Left kidney (tissue), 2 donors: Measurements from ENCODE around the gene EPB41L5. TPM values are rescaled to one million over a fixed set of nuclear protein-coding genes. Genes with fewer than 3 reads are reported as not detected.
A peak's percentile ranks its signal among the peaks of the same experiment; 100 is the strongest.
"Not testable (repeated sequence)": the region's sequence is repeated elsewhere in the genome, so short reads cannot be mapped to it uniquely, and the experiment has no call there.

Experiments used
- DNase-seq: peaks from one replicate; pipeline ENCODE4 v3.0.0-alpha.2; 2013
- polyA plus RNA-seq: library from polyadenylated mRNA; unstranded; fragments of 120-200 nt; gene quantifications from one replicate; pipeline ENCODE4 v1.2.1, GENCODE V29; 2013; ENCODE audit not compliant: insufficient read length

Gene EPB41L5
- polyA plus RNA-seq, 1 donor = 106 TPM

DNA sequence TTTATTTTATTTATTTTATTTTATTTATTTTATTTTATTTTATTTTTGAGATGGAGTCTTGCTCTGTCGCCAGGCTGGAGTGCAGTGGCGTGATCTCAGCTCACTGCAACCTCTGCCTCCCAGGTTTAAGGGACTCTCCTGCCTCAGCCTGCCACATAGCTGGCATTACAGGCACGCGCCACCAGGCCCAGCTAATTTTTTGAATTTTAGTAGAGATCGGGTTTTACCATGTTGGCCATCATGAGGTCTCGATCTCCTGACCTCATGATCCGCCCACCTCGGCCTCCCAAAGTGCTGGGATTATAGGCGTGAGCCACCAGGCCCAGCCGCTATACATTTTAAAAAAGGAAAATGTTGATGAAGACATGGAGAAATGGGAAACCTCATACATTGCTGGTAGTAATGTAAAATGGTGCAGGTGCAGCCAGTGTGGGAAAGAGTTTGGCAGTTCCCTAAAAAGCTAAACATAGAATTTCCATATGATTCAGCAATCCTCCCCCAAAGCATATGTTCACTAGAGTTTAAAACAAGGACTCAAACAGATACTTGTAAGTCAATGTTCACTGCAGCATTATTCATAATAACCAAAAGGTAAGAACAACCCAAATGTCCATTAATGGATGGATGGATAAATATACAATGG, 187.1 kb downstream of the EPB41L5 start:
- DNase-seq = not testable (repeated sequence)

DNA sequence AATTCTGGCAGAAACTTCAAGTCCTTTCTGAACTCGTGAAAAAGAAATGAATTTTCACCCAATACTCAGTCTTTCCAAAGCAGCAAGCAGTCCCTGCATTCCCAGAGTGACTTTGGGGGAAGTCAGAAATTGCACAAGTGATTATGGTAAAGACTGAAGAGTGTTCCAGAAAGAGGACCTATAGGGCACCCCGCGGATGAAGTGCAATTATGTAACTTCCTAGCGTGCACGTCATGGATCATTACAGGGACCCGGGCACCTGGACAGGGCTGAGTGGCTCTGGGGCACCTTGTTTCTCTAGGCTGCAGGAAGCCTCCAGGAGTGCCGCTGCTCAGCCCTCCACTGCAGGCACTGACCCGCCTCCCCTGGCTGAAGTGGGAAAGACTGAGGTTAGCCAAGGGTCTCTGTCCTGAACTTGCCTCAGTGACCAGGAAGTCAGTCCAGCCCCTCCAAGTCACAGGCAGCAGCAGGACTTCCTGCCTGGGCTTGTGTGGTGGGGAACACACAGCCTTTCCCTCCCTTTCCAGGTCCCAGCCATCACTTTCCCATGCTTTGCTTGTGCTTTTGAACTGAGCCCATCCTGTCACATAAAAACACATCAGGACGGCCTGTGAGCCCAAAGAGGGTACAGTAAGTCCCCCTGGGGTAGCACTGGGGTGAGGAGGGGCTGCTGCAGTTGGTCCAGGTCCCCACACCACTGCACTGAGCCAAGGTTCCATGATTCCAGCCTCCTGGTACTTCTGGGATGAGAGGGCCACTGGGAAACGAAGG, 190.6 kb downstream of the EPB41L5 start:
- no peak for DNase-seq

DNA sequence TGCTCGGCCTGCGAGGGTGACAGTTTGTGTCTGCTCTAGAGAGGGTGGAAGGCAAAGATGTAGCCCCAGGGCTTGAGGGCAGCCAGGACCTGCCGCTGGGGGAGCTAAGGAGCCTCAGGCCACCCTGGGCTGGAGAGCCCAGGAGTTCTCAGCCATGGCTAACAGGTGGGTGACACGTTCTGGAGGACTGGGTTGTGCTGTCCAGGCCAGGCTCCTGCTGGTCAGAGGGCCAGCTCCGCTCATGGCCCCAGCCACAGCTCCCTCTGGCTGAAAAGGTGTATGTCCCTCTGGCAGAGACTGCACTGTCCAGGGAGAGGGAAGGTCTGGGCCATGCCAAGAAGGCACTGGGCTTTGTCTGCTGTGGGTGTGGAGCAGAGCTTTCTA, 191.1 kb downstream of the EPB41L5 start:
- no peak for DNase-seq

DNA sequence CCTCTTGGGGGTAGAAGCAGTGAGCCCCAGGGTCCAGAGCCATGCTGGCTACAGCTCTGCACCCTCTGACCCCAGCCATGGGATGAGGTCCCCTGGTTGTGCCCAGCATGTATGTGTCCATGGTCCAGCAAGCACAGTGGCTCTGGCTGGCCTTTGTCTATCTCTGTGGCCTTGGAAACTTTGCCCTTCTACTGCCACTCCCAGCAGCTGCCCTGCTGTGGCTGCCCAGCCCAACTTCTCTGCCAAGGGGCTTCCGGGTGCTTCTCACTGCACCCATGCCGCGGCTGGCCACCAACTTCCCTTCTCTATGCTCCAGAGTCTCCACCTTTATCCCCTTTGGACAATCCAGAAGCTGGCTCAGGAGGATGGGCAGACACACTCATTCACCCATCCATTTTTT, 191.5 kb downstream of the EPB41L5 start:
- DNase-seq = no peak

DNA sequence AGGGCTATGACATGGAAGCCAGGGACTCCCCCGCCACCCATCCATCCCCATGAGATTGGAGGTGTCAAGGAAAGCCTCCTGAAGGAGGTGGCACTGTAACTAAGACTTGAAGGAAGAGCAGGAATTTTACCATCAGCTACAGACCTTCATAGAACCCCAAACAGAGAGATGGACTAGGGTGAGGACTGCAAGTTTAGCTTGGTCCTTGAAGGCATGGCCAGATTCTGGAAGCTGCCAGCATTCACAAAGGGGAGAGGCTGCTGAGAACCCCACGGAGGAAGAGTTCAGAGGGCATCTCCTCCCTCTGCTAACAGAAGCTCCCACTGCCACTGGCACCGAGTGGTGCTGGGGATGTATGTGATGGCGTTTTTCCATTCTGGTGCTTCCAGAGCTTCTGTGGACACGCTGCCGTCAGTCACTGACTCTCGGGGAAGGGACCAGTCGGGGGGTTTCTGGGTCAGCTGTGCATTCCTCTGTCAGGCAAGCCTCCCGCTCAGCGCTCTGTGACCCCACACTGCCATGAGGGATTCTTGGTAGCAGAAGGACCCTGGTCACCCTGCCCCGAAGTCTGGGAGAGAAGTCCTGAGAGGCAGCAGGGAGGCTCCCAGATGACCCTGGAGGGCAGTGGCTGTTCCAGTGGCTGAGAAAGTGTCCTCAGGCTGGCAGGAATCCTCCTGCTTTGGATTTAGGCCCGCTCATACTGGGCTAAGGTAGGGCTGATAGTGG, 192.2 kb downstream of the EPB41L5 start:
- no peak for DNase-seq

DNA sequence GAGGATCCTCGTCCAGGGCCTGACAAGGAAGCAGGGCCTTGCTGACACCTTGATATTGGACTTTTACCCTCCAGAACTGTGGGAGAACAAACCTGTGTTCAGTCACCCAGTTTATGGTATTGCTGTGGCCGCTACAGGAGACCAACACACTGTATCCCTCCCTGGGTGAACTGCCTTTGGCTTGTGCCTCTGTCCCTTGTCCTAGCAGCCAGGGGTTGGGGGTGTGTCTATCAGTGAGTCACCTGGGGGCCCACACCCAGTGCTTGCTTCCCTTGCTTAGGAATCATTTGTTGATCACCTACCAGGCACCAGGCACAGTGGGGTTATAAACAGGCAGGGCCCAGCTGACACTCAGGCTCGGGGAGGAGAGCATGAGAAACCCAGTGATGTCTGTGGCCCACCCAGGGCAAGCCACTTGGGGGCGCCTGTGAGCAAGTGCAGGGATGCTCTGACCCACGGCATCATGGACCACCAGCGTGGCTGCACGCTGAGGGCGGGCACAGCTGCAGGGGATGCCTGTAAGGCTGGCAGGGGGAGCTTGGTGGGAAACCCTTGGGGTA, 193.2 kb downstream of the EPB41L5 start:
- no peak for DNase-seq

DNA sequence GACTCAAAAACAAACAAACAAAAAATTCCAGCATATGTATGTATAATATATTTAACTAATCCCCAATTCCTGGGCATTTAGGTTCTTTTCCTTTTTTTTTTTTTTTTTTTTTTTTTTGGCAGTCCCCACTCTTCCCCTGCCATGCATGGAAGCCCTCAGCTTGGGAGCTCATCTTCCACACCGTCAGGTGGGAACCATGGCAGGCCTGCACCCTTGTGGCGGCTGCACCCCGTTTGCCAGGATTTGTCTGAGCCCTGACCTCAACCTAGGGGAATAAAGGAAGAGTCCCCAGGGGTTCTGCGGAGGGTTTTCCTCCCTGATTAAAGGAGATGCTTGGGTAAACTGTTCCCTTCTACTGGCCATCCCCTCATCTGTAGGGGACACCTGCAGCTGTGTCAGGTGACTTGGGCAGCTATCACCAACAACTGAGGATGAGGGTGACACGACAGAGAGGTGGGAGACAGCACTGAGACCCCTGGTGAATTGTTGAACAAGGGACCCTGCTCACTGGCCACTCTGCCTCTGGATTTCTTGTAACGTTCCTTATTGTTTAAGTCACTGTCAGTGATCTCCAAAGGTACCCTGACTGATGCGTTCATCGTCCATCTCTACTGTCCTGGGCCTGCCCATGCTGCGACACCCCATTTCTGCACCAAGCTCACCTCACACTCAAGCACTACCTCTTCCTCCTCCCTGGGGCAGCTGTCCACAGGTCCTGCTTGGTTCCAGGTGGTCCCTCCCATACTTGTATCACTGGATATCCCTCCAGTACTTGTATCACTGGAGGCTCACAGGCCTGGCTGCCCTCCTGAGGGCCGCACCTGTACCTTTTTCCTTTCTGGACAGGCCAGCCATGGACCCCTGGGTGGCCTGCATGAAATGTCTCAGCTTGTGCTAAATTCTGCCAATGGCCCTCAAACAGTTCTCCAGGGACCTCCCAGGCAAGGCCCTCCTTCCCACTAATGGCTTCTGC, 195.8 kb downstream of the EPB41L5 start:
- DNase-seq = no peak

DNA sequence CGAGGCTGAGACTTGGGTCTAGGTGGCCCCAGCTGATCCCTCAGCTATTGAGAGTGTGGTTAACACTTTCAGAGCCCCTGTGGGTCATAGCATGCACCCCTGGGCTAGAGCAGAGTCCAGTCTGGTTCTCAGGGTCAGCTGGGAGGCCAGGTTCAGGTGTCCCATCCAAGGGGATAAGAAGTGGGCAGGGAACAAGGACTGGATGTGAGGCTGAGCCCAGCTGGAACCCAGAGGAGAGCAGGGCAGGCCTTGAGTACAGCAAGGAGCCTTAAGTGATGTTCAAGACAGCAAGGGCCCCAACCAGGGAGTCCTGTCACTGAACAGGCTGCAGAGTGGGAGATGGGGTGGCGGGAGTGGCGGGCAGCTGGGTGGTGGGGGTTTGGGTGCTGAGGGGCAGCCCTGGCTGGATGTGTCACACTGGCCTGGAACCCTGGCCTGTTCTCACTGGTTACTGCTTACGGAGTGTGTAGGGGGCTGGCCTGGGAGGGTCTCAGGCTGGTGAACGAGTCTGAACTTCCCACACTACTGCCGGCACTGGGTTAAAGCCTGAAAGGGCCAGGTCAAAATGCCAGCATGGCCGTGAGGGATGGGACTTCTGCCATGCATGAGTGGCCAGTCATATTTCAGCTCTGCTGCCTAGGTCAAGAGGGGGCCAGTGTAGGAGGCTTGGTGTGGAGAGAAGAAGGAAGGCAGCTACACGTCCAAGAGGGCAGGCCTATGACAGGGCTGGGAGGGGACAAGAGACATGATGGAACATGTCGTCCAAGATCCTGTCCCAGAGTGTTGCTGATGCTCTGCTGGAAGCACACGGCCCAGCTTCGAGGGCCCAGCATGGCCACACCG, 196.8 kb downstream of the EPB41L5 start:
- no peak for DNase-seq

DNA sequence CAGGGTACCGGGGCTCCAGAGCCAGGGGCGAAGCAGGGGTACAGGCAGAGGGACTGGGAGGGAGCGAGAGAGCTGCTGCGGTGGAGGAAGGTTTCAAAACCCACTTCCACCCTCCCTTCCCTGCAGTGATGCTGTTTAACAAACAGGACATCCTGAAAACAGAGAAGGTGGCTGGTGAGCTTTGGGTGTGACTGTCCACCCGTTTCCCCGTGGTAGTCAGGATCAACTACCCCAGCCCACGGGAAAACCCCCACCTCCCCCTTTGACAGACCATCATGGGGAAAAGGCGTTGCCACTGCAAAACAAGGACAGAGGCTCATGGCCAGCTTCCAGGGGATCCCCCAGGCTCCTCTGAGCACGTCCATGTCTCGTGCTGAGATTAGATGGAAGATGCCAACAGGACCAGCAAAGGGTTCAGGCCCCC, 197.4 kb downstream of the EPB41L5 start:
- no peak for DNase-seq

DNA sequence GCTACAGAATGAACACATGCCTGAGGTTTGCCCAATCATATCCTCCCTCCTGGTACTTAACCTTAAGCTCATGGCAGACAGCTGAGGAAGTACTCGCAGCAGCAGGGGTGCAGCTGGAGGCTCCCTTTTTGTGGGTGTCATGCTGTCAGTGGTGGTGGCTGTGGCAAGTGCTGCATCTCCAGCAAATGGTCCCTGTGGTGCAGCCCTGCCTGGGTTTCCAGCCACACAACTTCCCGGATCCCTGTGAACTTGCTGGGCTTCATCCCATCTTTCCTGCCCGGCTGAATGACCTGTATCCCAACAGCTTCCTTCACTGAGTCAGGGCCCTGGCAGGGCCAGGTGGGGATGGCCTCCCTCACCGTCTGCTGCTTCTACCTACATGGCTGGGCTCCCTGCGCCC, 205.3 kb downstream of the EPB41L5 start:
- DNase-seq = no peak

DNA sequence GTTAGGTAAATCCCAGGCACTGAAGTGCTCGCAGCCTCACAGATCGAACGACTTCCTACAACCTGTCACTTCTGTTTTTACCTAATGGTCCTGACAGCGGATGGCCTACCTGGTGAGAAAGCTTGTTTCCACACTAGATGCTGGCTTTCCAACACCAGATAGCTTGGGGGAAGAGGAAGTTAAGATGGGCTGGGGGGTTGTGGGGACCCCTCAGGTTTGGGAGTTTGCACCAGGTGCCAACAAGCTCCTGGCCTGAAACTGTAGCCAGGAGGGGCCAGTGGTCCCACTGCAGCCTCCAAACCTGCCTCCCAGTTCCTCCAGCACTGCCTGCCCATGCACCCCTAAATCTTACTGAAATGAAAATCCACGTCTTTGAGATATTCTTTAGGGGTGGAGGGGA, 206.4 kb downstream of the EPB41L5 start:
- DNase-seq = no peak

DNA sequence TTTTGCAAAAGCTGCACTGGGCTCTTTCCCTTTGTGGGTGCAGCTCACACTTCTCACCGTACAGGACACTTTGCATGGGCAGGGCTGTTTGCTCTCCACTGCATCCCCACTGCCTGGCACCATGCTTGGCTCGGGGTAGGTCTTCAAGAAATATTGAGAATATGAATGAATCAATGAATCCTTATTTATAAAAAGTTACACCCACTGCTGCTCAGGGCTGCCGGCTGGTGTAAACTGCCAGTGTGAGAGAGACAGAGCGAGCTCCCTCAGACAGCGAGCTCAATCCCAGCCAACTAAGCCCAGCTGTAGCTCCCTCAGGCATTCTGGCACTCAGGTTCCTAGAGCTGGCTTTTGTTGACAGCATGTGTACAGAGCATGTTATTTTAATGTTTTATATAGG, 206.9 kb downstream of the EPB41L5 start:
- no peak for DNase-seq

DNA sequence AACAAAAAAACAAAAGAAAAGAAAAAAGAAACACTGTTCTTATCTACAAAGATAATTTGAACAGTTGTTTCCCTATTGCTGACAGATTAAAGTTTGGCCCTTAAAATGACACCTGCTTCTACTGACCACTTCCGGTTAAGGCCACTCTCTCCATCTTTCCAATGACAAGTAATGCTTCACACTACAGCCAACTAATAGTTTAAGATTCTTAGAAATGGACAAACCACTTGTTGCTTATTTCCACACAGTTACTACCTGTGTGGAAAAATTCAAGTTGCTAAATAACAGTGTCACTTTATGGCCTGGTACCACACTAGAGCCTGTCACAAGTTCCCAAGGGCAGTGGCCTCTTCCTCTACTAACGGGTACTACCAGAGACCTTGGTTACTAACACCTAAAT, 207.9 kb downstream of the EPB41L5 start:
- DNase-seq = no peak

DNA sequence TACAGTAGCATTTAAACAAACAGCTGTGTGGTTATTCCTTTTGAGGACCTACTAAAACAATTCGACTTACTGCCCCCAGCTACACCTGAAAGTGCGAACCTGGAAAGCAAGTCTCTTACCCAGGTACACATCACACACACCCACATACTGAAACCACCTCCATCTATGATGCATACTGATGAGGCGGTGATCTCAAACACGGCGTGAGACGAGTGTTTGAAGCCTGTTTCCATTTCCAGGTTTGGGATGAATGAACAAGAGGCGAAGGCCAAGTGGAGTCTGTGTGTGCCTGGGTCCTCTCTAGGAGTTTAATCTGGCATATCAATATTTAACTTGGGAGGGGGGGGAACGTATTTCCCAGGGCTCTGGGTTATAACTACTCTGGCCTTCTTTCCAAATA, 208.7 kb downstream of the EPB41L5 start:
- DNase-seq = no peak

DNA sequence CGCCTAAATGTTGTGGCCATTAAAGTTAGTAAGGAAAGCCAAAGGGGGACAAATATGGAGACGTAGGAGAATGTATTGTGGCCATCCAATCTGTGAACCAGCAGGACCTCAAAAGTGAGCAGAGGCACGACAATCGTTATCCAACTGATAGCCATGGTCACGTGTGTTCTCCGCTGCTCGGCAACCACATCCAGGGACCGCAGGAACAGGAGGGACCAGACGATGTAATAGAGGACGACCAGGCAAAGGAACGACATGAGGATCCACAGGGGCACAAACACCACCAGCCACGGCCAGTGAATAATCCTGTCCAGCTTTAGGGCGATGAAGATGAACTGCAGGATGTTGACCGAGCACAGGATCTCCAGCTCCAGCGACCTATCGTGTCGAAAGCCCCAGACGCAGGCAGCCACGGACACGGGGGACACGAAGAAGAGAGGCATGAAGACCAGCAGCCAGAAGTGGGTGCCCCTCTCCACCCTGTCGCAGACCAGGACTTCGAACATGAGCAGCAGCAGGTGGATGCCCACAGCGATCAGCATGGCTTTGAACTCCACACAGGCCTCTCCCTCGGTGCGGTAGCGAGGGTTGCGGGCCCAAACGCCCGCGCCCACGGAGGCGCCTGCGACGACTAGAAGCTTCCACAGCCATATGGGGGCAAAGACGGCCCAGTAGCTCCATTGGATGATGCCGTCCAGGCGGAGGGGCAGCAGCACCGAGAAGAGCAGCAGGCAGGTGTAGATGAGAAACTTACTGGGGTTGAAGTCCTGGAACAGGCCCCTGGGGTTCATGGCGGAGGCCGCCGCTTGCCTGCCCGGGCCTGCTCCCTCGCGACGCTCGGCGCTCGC, 209.5 kb downstream of the EPB41L5 start:
- no peak for DNase-seq

DNA sequence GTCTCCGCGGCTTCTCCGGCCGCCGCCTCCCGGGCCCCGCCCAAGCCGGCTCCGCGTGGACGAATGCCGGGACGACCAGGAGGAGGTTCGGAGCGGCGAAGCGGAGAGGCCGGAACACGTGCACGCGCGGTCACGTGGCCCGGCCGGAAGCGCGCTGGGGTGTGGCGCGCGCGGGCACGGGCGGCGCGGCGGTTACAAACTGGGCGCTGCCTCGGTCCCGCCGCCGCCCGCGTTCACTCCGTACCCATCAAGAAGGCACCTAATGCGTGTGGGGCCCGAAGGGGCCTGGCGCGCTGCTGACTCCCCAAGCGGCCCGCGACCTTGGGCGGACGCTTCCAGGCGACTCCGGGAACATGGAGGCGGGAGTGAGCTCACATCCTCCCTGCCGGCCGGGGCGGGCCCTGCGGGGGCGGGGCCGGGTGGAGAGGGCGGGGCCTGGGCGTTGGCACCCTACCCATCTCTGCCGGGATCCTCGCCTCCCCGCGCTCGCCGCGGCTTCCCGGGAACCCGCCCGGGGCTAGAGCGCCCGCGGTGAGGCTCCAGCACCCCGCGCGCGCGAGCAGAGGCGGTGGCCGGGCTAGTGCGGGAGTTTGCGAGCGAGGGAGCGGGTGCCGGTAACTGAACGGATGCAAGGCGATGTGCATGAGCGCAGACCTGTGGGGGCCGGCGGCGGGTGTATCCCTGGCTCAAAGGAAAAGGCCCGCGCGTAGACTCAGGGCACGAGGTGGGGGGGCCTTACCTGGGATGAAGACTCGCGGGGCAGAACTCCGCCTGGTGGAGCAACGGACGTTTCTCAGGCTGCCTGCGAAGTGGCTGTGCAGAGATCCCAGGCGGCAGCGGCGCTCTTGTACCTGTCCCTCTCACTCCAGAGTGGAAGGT, 210.4 kb downstream of the EPB41L5 start, which contains the start of gene TMEM185B:
Gene TMEM185B, minus strand, starts transcription at position 367 of the 879 bp plus-strand sequence. CDS start 424 bp downstream, outside the sequence.
- DNase-seq = peak; percentile 86

DNA sequence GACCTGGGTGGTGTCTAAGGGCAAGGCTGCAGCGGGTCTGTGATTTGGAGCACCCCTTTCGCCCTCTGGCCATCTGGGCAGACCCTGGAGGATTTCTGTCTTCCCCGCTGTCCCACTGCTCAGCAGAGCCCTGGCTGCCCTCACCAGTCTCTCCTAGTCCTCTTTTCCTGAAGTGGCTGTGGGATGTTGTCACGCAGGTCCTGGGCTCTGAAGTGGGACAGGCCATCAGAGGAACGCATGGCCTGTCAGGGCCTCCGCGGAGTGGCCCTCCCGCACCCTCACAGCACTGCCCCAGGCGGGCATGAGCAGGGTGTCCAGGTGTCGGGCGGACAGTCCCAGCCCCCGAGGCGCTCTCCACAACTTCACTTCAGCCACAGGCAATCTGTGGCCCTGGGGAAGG, 211.4 kb downstream of the EPB41L5 start:
- DNase-seq = no peak

DNA sequence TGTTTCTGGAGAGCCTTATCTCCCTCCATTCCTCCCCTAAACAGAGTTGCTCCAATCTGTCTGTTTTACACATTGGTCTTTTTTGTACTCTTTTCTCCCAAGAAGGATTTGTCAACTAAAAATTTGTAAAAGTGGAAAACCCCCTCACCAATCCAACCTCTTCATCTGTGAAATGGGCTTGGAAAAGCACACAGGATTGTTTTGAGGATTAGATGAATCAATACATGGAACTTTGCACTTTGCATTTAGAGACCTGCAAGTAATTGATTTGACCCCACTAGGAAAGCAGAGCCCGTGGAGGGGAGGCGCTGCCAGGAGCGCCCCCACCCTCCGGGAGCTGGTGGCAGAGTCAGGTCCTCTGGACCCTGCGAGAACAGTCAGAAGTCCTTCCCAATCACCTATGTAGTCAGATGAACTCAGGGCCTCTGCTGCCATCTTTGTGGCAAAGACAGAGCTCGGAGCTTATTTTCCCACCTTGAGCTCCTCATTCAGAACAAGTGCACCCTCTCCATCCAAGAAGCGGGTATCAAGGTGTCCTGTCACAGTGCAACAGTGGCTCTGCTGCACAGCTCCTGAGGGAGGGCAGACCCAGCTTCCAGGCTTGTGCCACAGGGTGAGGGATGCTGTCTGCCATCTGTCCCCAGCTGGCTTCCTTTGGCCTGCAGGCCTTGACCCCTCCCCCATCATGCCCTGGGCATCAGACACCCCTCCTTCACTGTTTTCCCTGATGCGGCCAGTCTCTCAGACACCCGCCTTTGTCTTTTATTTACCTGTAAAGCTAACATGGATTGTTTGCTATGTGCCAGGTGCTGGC, 212.1 kb downstream of the EPB41L5 start:
- DNase-seq = no peak
